BLaER1 (cell line): ENCODE measurements around the gene ZDHHC19.

Experiments
- H3K27ac ChIP-seq: shearing (Covaris generic); formaldehyde crosslinking; 2 replicates; pipeline ENCODE4 v1.8.1; 2022
- H3K27me3 ChIP-seq: shearing (Covaris generic); formaldehyde crosslinking; 2 replicates; pipeline ENCODE4 v1.8.1; 2022
- H3K36me3 ChIP-seq: shearing (Covaris generic); formaldehyde crosslinking; 2 replicates; pipeline ENCODE4 v1.8.1; 2022
- H3K4me1 ChIP-seq: shearing (Covaris generic); formaldehyde crosslinking; 2 replicates; pipeline ENCODE4 v1.8.1; 2022
- H3K4me2 ChIP-seq: shearing (Covaris generic); formaldehyde crosslinking; 2 replicates; pipeline ENCODE4 v1.8.1; 2022
- H3K4me3 ChIP-seq: shearing (Covaris generic); formaldehyde crosslinking; 2 replicates; pipeline ENCODE4 v1.8.1; 2022
- H3K9ac ChIP-seq: shearing (Covaris generic); formaldehyde crosslinking; 2 replicates; pipeline ENCODE4 v1.8.1; 2022
- H3K9me3 ChIP-seq: shearing (Covaris generic); formaldehyde crosslinking; 2 replicates; pipeline ENCODE4 v1.8.1; 2022
- H4K20me1 ChIP-seq: shearing (Covaris generic); formaldehyde crosslinking; 2 replicates; pipeline ENCODE4 v1.8.1; 2022
- Cebpa-rat ChIP-seq: shearing (Covaris generic); IDR thresholded peaks from 2 replicates; pipeline ENCODE4 v1.8.1; 2022

The ZDHHC19 gene

DNA sequence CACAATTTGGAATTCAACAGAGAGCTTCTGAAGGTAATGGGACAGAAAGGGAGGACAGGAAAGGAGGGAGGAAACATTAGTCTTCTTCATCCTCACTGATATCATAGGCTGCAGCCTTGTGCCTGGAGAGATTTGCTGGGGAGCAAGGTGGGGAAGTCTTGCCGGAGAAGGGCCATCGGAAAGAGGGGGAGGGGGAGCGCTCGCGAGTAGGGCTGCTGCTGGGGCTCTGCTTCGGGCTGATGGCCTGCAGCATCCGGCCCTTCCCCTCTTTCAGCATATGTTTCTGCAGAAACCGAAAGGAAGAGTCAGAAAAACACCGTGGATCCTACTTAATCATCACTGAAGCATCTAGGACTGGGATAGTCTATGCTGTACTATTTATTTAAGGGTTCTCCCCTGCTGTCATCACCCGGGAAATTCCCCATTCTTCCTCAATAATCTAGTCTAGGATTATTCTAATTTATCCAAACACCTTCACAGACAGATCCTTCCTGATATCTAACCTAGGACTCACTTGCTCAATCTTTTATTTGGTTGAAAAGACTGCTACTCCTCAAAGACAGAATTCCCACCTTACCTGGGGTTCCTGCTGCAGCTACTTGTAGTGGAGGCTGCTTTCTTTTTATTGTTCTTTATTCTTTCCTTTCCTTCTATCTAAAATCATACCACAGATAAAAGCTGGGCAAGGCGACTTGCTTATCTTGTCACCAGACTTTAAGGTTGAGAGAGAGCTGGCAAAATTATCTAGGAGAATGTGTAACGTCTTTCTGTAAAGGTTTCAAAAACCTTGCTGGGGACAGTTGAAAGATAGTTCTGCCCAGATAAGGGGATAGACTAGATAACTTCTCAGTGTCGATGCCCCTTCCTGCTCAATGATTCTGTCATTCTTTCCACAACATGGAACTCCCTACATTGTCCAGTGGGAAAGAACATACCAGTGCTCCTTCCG, 27.7 kb upstream of the ZDHHC19 start:
- H3K4me3 ChIP-seq = no peak overlapping the region
- H3K9me3 ChIP-seq = no peaks in the 10 kb centered on the region
- H4K20me1 ChIP-seq = peaks cover 14% of the 10 kb centered on the region
- H3K4me2 ChIP-seq = no peak overlapping the region
- H3K36me3 ChIP-seq = peaks cover 55% of the 10 kb centered on the region
- no peak for TF ChIP-seq Cebpa-rat
- H3K9ac ChIP-seq = no peak overlapping the region
- H3K27me3 ChIP-seq = no peaks in the 10 kb centered on the region
- H3K27ac ChIP-seq = no peak overlapping the region
- H3K4me1 ChIP-seq = peaks cover 27% of the 10 kb centered on the region

DNA sequence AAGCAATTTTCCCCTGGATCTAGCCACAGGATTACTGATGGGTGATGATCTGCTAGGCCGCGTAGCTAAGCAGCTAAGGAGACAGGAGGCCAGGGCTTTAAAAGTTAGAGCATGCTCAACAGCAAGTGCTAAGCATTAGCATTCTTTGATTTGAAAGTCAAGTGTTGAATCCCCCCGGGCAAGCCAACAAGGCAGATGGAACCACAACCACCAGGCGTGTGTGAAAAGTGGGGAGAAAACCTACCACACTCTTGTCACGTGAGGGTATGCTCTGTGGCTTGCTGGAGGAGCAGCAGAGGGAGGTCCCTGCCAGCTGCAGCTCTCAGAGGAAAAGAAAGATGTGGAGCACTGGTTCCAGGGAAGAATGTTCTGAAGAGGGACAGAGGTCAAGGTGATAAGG, 26.0 kb upstream of the ZDHHC19 start:
- TF ChIP-seq Cebpa-rat = no peak
- no peak overlapping the region for H3K4me3 ChIP-seq
- peak overlapping the region; percentile 68 for H3K4me2 ChIP-seq
- H3K4me1 ChIP-seq = peaks cover 36% of the 10 kb centered on the region
- H3K9me3 ChIP-seq = no peaks in the 10 kb centered on the region
- peaks cover 14% of the 10 kb centered on the region for H4K20me1 ChIP-seq
- no peak overlapping the region for H3K9ac ChIP-seq
- peaks cover 48% of the 10 kb centered on the region for H3K36me3 ChIP-seq
- H3K27ac ChIP-seq = no peak overlapping the region
- H3K27me3 ChIP-seq = no peaks in the 10 kb centered on the region

DNA sequence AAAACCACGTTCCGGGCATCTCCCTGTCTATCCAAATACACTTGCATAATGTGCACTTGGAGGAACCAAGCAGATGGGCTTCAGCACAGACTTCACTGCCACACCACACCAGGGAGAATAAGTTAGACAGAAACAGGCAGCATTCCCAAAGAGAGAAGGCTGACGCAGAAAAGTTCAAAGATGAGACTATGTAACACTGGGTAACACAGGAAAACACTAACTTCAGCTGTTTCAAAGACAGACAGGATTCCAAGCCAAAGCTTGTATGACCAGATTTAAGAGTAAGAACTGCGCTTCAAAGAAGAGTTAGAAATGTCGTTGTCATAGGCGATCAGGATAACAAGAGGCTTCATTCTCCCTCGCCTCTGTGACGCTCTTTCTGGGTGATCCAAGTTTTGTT, 25.0 kb upstream of the ZDHHC19 start:
- peaks cover 39% of the 10 kb centered on the region for H3K36me3 ChIP-seq
- no peak for TF ChIP-seq Cebpa-rat
- H3K4me2 ChIP-seq = peak overlapping the region; percentile 68
- H3K4me1 ChIP-seq = peaks cover 39% of the 10 kb centered on the region
- H3K27ac ChIP-seq = no peak overlapping the region
- H4K20me1 ChIP-seq = peaks cover 14% of the 10 kb centered on the region
- no peak overlapping the region for H3K4me3 ChIP-seq
- no peaks in the 10 kb centered on the region for H3K27me3 ChIP-seq
- H3K9me3 ChIP-seq = no peaks in the 10 kb centered on the region
- no peak overlapping the region for H3K9ac ChIP-seq

DNA sequence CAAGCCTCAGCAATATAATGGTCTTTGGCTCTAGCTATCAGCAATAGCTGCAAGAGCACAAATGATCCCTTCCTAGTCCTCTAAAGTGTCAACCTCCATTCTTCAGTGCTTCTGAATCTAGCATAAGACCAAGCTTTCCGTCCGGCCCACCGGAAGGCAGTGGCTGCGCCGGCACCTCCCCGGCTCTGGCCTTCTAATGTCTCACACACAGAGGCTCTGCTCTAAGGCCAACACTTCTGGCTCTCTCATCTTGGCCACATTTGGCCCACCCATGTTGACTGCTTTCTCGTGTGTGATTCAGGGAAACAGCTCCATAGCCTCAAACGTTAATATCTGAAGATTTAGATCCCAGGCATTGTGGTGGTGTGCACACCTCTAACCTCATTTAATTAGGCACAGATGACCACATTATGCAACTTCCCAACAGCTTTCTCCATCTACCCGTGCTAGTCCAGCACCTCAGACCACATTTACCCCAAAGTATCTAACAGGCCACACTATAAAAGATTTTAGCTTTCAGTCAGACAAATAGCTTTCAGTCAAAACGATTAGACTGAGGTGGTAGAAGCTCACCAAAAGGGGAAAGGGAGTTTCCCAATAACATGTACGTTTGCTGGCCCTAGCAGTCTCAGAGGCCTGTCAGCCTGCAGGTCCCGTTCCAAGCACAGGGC, 24.4 kb upstream of the ZDHHC19 start:
- Histone ChIP-seq H3K36me3 (peaks cover 33% of the 10 kb centered on the region), H3K9me3 (no peaks in the 10 kb centered on the region), H3K27ac (no peak overlapping the region), H4K20me1 (peaks cover 14% of the 10 kb centered on the region), H3K4me1 (peaks cover 39% of the 10 kb centered on the region), H3K9ac (no peak overlapping the region), H3K27me3 (no peaks in the 10 kb centered on the region), H3K4me3 (no peak overlapping the region), H3K4me2 (peak overlapping the region; percentile 68; the same call in 1 of the 2 replicates)
- no peak for TF ChIP-seq Cebpa-rat

DNA sequence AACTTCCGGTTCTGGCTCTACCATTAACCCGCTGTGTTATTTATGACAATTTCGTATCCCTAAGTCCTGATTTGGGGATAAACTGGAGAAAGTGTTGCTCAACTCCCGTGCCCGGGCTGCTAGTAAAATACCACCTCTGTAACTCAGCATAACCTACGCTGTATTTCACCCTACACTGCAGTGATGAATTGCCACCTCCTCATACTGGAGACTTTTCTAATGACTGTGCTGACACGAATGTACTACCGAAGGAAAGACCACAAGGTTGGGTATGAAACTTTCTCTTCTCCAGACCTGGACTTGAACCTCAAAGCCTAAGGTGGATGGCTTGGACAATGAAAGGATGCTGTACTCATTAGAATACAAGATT, 21.7 kb upstream of the ZDHHC19 start:
- Histone ChIP-seq H3K4me1 (peaks cover 34% of the 10 kb centered on the region), H4K20me1 (peaks cover 11% of the 10 kb centered on the region), H3K9me3 (no peaks in the 10 kb centered on the region), H3K27ac (no peak overlapping the region), H3K4me3 (no peak overlapping the region), H3K9ac (no peak overlapping the region), H3K36me3 (peaks cover 7% of the 10 kb centered on the region), H3K27me3 (no peaks in the 10 kb centered on the region), H3K4me2 (peak overlapping the region; percentile 62)
- TF ChIP-seq Cebpa-rat = no peak

DNA sequence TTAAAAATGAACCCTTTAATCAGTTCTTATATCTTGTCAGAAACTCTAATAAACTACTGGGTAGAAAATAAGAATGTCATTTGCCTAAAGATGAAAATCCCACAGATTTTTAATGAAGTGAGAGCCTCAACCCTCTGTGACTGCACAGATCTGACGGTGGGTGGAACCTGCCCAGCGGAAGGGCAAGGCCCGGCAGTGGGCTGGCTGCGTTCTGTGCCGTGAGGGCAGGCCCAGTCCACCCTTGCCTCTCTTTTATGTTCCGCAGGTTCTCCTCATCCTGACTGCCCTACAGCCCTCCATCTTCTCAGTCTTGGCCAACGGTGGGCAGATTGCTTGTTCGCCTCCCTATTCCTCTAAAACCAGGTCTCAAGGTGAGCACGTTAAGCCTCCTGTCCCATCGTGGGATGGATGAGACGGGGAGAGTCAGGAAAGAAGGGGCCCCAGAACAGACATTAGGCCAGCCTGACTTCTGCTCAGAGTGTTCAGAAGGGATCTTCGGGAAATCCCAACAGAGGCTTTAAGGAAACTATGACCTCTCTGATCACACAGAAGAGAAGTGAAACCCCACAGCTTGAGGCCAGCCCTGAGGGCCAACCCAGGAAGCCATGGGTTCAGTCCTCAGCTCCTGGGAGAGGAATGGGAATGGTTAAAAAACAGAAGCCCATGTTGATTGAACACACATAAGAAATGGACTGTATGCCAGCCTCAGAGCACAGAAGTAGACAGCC, 21.1 kb upstream of the ZDHHC19 start:
- no peaks in the 10 kb centered on the region for H3K27me3 ChIP-seq
- H3K4me1 ChIP-seq = peaks cover 28% of the 10 kb centered on the region
- no peak for TF ChIP-seq Cebpa-rat
- no peak overlapping the region for H3K4me3 ChIP-seq
- H3K27ac ChIP-seq = no peak overlapping the region
- H4K20me1 ChIP-seq = peaks cover 5% of the 10 kb centered on the region; the same call in 1 of the 2 replicates
- H3K4me2 ChIP-seq = peak overlapping the region; percentile 62
- no peak overlapping the region for H3K9ac ChIP-seq
- no peaks in the 10 kb centered on the region for H3K9me3 ChIP-seq
- peaks cover 6% of the 10 kb centered on the region; the same call in 1 of the 2 replicates for H3K36me3 ChIP-seq

DNA sequence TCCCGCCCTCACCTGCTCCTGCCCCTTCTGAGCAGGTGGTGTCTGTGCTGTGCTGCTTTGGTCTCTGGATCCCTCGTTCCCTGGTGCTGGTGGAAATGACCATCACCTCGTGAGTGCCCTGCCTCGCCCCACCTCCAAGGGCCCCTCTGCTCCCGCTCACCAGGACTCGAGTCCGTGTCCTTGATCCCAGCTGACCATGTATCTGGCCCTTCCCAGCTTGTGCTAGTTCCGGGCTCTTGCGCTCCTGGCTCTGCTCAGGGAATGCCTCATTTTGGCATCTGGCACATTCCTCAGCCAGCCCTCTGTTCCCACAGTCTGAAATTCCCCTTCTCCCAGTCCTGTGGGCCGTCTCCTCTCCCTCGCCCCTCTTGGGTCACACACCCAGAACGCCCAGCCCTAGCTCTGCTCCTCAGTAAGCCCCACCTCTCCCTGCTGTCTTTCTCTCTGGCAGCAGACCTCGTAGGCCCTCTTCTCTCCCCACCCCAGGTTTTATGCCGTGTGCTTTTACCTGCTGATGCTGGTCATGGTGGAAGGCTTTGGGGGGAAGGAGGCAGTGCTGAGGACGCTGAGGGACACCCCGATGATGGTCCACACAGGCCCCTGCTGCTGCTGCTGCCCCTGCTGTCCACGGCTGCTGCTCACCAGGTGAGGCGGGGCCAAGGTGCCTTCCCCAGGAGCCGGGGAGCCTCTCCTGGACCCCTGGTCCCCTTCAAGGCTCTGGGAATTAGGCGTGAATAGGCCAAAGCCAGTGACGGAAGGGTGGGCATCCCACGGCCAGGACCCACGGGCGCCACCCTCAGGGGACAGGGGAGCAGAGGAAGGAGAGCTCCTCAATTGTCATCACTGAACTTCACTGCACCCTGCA, 16.7 kb upstream of the ZDHHC19 start:
- H3K27ac ChIP-seq = no peak overlapping the region
- H4K20me1 ChIP-seq = no peaks in the 10 kb centered on the region
- H3K9me3 ChIP-seq = no peaks in the 10 kb centered on the region
- peaks cover 15% of the 10 kb centered on the region for H3K4me1 ChIP-seq
- no peak overlapping the region for H3K4me3 ChIP-seq
- H3K4me2 ChIP-seq = no peak overlapping the region
- TF ChIP-seq Cebpa-rat = no peak
- no peak overlapping the region for H3K9ac ChIP-seq
- H3K27me3 ChIP-seq = no peaks in the 10 kb centered on the region
- no peaks in the 10 kb centered on the region for H3K36me3 ChIP-seq

DNA sequence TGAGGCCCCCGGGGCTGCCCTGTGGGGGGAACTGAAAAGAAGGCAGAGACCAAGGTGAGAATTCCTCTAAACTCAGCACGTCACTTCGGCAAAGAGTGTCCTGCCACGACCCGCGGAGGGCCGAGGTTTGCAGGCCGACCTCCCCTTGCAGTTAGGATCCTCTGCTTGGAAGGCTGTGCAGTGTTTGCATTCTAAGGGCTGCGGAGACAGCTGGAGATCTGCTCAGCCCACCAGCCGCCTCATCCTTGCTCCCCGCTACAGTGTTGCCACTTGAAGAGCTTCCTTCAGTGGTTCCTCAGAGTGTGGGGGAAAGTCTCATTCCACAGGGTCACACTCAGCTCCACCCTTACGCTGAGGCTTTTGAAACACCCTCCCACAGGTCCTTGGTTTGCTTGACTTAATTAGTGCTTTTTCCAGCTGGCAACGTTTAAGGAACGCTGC, 15.9 kb upstream of the ZDHHC19 start:
- no peak for TF ChIP-seq Cebpa-rat
- Histone ChIP-seq H3K9me3 (no peaks in the 10 kb centered on the region), H3K36me3 (no peaks in the 10 kb centered on the region), H3K4me1 (peaks cover 8% of the 10 kb centered on the region), H3K27me3 (no peaks in the 10 kb centered on the region), H4K20me1 (no peaks in the 10 kb centered on the region), H3K27ac (no peak overlapping the region), H3K4me2 (no peak overlapping the region), H3K4me3 (no peak overlapping the region), H3K9ac (no peak overlapping the region)

DNA sequence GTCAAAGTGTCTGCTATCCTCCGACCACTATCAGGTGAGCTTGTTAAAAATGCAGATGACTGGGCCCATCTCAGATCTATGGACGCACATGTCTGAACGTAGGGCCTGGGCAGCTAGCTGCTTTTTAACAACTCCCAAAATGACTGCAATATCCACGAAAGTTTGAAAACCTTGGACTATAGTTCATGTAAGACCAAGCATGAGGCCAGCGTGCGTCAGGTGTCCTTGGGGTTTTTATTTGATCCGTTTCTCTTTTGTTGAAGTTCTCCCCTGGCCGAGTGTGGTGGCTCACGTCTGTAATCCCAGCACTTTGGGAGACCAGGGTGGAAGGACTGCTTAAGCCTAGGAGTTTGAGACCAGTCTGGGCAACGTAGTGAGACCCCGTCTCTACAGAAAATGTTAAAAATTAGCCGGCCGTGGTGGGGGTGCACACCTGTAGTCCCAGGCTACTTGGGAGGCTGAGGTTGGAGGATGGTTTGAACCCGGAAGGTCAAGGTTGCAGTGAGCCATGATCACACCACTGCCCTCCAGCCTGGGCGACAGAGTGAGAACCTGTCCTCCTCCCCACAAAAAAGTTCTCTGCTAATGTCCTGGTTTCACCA, 14.7 kb upstream of the ZDHHC19 start:
- H4K20me1 ChIP-seq = no peaks in the 10 kb centered on the region
- no peak overlapping the region for H3K9ac ChIP-seq
- H3K27me3 ChIP-seq = no peaks in the 10 kb centered on the region
- no peak overlapping the region for H3K4me2 ChIP-seq
- no peaks in the 10 kb centered on the region for H3K36me3 ChIP-seq
- no peak overlapping the region for H3K27ac ChIP-seq
- TF ChIP-seq Cebpa-rat = no peak
- no peak overlapping the region for H3K4me3 ChIP-seq
- H3K4me1 ChIP-seq = peaks cover 11% of the 10 kb centered on the region
- no peaks in the 10 kb centered on the region for H3K9me3 ChIP-seq
